ENCODE measurements around the gene CLCN4. TPM values are rescaled to one million over a fixed set of nuclear protein-coding genes. Genes with fewer than 3 reads are reported as not detected.

The CLCN4 gene
- total RNA-seq, 1 donor = 0.81 TPM

GRCh38 chrX:10165580-10166247 lies 8.9 kb downstream of the CLCN4 start:
- peak in 1 of 3 donors; percentile 52 for DNase-seq (ENCODE audit: low read depth in 2 of 3, low spot score in 2 of 3)

DNA sequence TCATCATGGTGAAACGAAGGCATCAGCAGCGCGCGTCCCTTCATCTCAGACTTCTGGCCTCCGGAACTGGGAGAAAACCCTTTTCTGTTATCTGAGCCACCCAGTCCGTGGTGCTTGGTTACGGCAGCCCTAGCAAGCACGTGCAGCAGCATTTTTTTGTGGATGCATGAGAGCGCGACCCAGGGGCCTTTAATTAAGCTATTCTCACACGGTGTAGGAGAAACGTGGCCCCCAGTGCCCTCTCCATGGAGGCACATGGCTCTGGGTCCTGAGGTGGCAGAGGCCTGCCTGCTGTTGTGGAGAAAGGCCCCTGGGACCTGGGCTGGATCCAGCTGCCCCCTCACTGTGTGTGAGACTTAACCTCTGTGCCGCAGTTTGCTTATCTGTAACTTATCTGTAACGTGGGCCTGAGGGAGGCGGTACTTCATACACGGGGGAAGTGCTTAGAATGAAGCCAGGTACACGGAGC lies 9.5 kb downstream of the CLCN4 start:
- DNase-seq (ENCODE audit: low read depth in 2 of 3, low spot score in 2 of 3) = no peak

DNA sequence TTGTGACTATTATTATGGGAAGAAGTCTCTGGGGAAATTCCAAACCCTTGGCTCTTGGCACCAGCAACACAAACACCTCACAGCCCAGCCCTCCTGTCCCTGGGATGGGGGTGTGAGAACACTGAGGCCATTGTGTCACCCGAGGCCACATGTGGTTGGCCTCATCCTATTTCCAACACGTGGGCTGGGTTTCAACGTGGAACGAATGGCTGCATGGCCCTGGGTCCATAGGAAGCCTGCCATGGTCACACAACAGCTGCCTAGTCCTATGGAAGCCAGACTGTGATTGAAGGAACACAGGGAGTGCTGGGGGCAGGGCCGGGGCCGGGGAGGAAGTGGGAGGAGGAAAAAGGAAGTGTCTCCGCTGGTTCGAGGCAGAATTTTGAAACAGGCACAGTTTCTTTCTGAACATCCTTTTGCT lies 10.0 kb downstream of the CLCN4 start:
- no peak for DNase-seq (ENCODE audit: low read depth in 2 of 3, low spot score in 2 of 3)

DNA sequence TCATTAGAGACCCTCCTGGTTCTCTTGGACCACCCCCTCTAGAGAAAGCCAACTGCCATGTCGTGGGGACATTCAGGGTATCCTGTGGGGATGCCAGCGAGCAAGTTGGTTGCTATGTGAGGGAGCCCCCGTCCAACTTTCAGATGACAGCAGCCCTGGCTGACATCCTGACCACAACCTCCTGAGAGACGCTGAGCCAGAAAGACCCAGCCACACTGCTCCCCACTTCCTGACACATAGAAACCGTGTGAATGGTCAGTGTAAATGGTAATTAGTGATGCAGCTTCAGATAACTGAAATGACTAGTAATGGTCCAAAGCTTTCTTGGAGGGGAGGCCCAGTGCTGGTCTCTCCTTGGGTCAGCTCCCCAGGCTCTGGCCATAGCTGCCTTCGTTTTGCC lies 10.8 kb downstream of the CLCN4 start:
- DNase-seq (ENCODE audit: low read depth in 2 of 3, low spot score in 2 of 3) = no peak

DNA sequence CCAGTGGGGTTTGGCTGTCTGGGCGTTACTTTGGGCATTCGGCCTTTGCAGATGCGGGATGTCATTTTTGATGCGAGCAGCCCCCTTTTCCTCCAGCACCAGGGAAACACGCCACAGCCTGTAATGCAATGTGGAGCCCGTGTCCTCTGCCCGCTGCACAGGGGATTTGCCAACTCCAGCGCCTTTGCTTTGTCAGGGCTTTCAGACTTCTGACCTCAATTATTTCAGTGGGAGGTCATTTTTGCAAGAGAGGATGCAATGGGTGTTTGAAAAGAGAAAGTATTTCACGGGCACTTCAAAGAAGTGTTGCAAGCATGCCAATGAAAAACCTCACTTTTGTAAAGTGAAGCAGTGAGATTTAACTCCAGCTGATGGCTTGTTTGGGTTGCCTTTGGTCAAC lies 11.5 kb downstream of the CLCN4 start:
- no peak for DNase-seq (ENCODE audit: low read depth in 2 of 3, low spot score in 2 of 3)

GRCh38 chrX:10169175-10169574 lies 12.4 kb downstream of the CLCN4 start:
- no peak for DNase-seq (ENCODE audit: low read depth in 2 of 3, low spot score in 2 of 3)

DNA sequence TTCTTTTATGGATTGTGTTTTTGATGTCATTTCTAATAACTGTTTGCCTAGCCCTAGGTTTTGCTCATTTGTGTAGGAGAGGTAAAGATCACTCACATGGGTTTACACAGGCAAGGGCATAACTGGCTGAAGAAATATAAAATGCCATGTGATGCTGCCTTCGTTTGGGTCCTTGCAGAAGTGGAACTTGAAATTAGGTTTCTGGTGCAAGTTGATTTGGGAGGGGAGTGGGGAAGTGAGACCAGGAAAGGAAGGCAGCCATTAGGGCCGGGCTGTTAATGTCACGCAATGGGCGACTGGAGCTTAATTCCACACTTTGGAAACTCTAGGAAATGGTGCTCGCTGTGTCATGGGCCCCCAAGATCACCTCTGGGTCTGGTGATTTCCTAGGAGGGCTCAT lies 14.5 kb downstream of the CLCN4 start:
- DNase-seq (ENCODE audit: low read depth in 2 of 3, low spot score in 2 of 3) = no peak

DNA sequence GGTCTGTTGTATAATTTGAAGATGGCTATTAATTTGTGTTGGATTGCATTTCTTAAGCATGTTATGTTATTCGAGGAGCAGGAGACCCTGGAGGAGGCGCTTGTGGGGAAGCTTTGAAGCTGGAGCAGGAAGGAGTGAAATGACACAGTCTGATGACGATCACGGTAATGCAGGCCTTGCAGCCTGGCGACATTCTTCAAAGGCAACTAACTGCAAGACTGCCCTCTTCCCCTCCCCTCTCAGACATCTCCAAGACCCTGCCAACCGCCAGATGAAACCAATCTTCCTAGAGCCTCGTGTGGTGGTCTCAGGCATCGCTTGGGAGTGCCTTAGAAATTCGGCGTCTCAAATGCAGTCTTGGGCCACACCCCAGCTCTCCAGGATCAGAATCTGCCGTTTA lies 16.1 kb downstream of the CLCN4 start:
- no peak for DNase-seq (ENCODE audit: low read depth in 2 of 3, low spot score in 2 of 3)

DNA sequence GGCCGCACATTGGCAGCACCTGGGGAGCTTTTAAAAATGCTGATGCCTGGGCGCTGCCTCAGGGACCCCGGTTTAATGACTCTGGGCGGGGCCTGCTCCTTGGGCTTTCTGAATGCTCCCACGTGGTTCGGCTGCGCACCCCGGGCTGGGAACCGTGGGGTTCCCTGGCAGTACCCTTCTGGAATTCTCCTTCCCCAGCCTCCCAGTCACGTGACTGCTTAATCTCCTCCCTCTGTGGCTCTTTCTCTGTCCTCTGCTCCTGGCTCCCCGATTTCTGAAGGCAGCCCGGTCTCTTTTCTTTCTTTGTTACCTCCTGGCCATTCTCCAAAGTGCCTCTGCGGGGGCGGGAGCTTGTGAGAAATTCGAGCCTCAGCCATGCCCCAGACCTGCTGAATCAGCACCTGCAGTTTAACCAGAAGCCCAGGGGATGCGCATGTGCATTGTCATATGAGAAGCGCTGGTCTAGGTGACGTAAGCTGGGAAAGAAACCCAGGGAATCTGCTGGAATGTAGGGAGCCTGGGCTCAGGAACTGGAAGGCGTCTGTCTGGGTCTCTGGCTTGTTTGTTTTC lies 16.6 kb downstream of the CLCN4 start:
- DNase-seq (ENCODE audit: low read depth in 2 of 3, low spot score in 2 of 3) = no peak

DNA sequence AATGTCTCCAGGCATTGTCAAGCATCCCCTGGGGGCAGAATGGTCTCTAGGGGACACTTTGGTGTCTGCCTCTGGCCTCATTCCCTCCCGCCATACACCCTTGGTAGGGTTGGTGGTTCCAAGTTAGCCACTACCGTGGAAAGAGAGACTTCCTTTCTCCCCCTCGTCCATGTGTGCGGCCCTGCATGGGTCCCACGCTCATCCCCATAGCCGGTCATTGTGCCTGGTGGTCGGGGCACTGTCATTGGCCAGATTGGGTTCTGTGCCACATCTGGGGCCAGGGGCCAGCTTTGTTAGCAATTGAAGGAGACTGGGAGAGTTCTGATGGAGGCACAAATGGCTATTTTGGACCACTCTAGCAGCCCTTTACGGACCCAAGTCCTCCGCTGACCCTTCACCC lies 17.3 kb downstream of the CLCN4 start:
- DNase-seq (ENCODE audit: low read depth in 2 of 3, low spot score in 2 of 3) = no peak

DNA sequence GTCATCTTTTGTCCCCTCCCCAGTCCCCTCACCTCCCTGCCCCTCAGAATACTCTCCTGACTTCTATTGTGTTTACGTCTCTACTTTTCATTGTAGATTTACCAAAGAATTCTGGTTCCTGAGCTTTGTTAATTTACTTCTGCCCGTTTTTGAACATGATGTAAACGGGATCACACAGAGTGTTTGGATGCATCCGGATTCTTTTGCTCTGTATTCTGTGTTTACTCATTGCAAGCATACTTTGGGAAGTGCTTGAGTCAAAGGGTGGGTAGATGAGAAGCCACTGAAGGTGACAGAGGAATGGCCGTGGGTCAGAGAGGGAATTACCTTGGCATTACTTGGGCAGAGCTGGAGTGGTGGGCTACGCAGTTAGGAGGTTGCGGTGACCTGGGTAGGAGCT lies 18.0 kb downstream of the CLCN4 start:
- DNase-seq (ENCODE audit: low read depth in 2 of 3, low spot score in 2 of 3) = no peak

- DNase-seq (ENCODE audit: low read depth in 2 of 3, low spot score in 2 of 3) = no peak
These were observed 18.6 kb downstream of the CLCN4 start for GRCh38 chrX:10175319-10175871.

DNA sequence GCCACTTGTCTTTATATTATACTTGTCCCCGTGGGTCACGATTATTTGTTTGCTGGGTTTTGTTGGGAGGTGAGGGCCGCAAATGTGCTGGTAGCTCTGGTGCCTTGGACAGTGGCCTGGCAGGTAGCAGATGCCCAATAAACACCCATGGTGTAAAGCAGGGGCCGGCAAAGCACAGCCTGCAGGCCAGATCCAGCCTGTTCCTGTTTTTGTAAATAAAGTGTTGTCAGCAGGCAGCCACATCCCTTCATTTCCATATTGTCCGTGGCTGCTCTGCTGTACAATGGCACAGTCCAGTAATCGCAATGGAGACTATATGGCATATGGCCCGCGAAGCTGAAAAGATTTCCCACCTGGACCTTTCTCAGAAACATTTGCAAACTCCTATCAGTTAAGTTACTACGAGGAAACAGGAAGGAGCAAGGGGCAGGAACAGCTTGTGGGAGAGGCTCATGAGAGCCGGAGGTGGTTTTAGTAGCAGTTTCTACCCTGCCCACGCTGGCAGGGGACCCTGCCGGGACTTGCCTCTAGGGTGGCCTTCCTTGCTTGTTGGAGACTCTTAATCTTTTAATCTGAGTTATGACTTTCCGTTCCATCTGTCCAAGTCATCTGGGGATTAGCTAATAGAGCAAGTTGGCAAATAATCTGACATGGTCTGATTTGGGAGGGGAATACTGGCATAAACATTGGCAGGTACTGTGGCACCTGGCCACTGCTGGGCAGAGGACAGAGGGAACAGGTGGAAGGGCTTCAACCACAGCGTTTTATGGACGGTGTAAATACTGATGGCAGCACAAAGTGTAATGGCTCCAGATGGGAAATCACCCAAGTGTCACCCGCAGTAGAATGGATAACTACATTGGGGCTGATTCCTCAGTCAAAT lies 19.6 kb downstream of the CLCN4 start:
- DNase-seq (ENCODE audit: low read depth in 2 of 3, low spot score in 2 of 3) = no peak

- no peak for DNase-seq (ENCODE audit: low read depth in 2 of 3, low spot score in 2 of 3)
These were observed 20.2 kb downstream of the CLCN4 start for GRCh38 chrX:10177004-10177396.

DNA sequence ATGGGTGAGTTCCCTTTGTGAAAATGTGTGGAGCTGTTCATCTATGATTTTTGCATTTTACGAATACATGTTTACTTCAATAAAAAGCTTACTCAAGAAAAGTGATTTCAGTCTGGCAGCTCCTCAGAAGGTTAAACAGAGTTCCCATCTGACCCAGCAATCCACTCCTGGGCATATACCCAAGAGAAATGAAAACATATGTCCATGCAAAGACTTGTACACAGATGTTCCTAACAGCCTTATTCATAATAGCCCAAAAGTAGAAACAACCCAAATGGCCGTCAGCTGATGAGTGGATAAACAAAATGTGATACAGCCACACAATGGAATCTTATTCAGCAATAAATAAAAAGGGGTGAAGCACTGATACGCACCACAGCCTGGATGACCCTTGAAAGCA lies 20.8 kb downstream of the CLCN4 start:
- DNase-seq (ENCODE audit: low read depth in 2 of 3, low spot score in 2 of 3) = no peak

- peak in 1 of 3 donors; percentile 31 for DNase-seq (ENCODE audit: low read depth in 2 of 3, low spot score in 2 of 3)
These were observed 22.2 kb downstream of the CLCN4 start for GRCh38 chrX:10178866-10179463.

- no peak for DNase-seq (ENCODE audit: low read depth in 2 of 3, low spot score in 2 of 3)
These were observed 27.0 kb downstream of the CLCN4 start for GRCh38 chrX:10183760-10184159.

DNA sequence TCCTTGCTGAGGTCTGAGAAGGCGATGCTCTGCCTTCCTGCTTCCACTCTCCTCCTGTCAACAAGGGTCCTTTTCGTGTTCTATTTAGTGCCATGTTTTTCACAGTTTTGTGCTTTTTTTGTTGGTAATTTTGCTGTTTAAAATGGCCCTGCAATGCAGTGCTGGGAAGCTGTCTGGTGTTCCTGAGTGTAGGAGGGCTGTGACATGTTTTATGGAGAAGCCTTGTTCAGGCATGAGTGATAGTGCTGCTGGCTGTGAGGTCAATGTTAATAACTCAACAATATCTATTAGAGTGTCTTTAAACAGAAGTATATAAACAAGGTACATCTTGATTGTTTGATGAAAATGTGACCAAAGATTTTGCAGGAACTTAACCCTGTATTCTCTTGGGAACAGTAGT lies 27.6 kb downstream of the CLCN4 start:
- DNase-seq (ENCODE audit: low read depth in 2 of 3, low spot score in 2 of 3) = no peak

DNA sequence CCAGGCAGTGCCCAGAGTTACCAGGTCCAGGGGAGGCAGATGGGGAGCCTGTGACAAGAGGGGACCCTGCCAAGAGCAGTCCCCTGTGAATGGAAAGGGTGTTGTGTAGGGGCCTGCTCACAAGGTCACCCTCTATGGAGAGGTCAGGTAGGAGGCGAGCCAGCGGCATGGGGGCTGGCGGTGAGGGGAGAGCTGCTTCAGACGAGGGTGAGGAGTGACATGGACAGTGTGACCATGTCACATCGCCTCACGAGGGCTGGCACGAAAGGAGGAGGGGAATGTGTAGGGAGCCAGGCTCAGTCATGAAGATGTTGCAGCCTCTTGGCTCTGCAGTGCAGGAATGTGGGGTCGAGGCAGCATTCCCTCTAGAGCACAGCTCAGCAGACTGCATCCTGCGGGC lies 29.6 kb downstream of the CLCN4 start:
- no peak for DNase-seq (ENCODE audit: low read depth in 2 of 3, low spot score in 2 of 3)

GRCh38 chrX:10187421-10187820 lies 30.6 kb downstream of the CLCN4 start:
- no peak for DNase-seq (ENCODE audit: low read depth in 2 of 3, low spot score in 2 of 3)

All from hematopoietic multipotent progenitor cell (in vitro differentiated cells).